OCI-LY7 (cell line): ENCODE data around the gene RPL32.

Experiments
- EZH2phosphoT487 ChIP-seq: fragments of 200-600 bp; sonication (generic); IDR thresholded peaks from 2 replicates; pipeline ENCODE4 v1.6.1; 2018; ENCODE audit warnings: low read depth, borderline replicate concordance, mild to moderate bottlenecking, mixed run types, antibody characterized with exemption, low read length, moderate library complexity, mixed read lengths
- TF ChIP-seq, protein P1 (sequence below): fragments of 200-600 bp; sonication (generic); conservative IDR thresholded peaks from 2 replicates; pipeline ENCODE4 v1.5.1; 2014; ENCODE audit warnings: mild to moderate bottlenecking, antibody characterized with exemption, low read length, moderate library complexity, mixed read lengths

GRCh38 chr3:12859840-12860239 is 18.5 kb upstream of the RPL32 start:
- TF ChIP-seq, protein P1, sequence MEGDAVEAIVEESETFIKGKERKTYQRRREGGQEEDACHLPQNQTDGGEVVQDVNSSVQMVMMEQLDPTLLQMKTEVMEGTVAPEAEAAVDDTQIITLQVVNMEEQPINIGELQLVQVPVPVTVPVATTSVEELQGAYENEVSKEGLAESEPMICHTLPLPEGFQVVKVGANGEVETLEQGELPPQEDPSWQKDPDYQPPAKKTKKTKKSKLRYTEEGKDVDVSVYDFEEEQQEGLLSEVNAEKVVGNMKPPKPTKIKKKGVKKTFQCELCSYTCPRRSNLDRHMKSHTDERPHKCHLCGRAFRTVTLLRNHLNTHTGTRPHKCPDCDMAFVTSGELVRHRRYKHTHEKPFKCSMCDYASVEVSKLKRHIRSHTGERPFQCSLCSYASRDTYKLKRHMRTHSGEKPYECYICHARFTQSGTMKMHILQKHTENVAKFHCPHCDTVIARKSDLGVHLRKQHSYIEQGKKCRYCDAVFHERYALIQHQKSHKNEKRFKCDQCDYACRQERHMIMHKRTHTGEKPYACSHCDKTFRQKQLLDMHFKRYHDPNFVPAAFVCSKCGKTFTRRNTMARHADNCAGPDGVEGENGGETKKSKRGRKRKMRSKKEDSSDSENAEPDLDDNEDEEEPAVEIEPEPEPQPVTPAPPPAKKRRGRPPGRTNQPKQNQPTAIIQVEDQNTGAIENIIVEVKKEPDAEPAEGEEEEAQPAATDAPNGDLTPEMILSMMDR, result no peak
- no peak for TF ChIP-seq EZH2phosphoT487
